ENCODE results near the gene LKAAEAR1.

The LKAAEAR1 gene

GRCh38 chr20:64110411-64111068, 26.3 kb upstream of the LKAAEAR1 start:
- no peak for DNase-seq

- DNase-seq = no peak
Observed at GRCh38 chr20:64109831-64110391, 25.7 kb upstream of the LKAAEAR1 start.

GRCh38 chr20:64108731-64109681, 24.8 kb upstream of the LKAAEAR1 start:
- DNase-seq = no peak

- DNase-seq = no peak
Observed at GRCh38 chr20:64107736-64108457, 23.7 kb upstream of the LKAAEAR1 start.

- DNase-seq = no peak
Observed at GRCh38 chr20:64106981-64107735, 23.0 kb upstream of the LKAAEAR1 start, which contains the start of gene NPBWR2. Gene NPBWR2, minus strand, starts transcription at chr20:64107565. Its CDS starts 734 bp downstream, at chr20:64106831.

- DNase-seq = no peak
Observed at GRCh38 chr20:64106435-64106961, 22.3 kb upstream of the LKAAEAR1 start.

- no peak for DNase-seq
Observed at GRCh38 chr20:64105846-64106434, 21.7 kb upstream of the LKAAEAR1 start.

GRCh38 chr20:64104667-64105451, 20.7 kb upstream of the LKAAEAR1 start:
- DNase-seq = no peak

- DNase-seq = no peak
Observed at GRCh38 chr20:64103871-64104666, 19.9 kb upstream of the LKAAEAR1 start.

GRCh38 chr20:64102647-64103354, 18.6 kb upstream of the LKAAEAR1 start:
- DNase-seq = no peak

GRCh38 chr20:64101731-64102621, 17.8 kb upstream of the LKAAEAR1 start:
- no peak for DNase-seq

GRCh38 chr20:64100946-64101688, 16.9 kb upstream of the LKAAEAR1 start:
- no peak for DNase-seq

GRCh38 chr20:64100566-64100888, 16.3 kb upstream of the LKAAEAR1 start:
- DNase-seq = no peak

GRCh38 chr20:64099880-64100565, 15.8 kb upstream of the LKAAEAR1 start:
- DNase-seq = no peak

- no peak for DNase-seq
Observed at GRCh38 chr20:64099086-64099786, 15.0 kb upstream of the LKAAEAR1 start.

GRCh38 chr20:64098471-64099013, 14.3 kb upstream of the LKAAEAR1 start:
- DNase-seq = no peak
